GM18951 (cell line): ENCODE data around the gene OR6C76.
"Not testable (repeated sequence)": the region's sequence is repeated elsewhere in the genome, so short reads cannot be mapped to it uniquely, and the experiment has no call there.

ENCODE experiments used
- POLR2A ChIP-seq: IDR thresholded peaks from 4 replicates; pipeline ENCODE4 v1.6.1; 2011; ENCODE audit warnings: mild to moderate bottlenecking; ENCODE audit not compliant: insufficient read length, insufficient read depth; ENCODE audit errors: extremely low read depth
- in situ Hi-C: fragments of 300-500 bp; cut with MboI; formaldehyde crosslinking; loops from one replicate; pipeline ENCODE4 v1.12.0; 2022; ENCODE audit warnings: low sequenced_read_pairs, mixed read lengths, inconsistent platforms; ENCODE audit not compliant: unreplicated experiment

The OR6C76 gene

DNA sequence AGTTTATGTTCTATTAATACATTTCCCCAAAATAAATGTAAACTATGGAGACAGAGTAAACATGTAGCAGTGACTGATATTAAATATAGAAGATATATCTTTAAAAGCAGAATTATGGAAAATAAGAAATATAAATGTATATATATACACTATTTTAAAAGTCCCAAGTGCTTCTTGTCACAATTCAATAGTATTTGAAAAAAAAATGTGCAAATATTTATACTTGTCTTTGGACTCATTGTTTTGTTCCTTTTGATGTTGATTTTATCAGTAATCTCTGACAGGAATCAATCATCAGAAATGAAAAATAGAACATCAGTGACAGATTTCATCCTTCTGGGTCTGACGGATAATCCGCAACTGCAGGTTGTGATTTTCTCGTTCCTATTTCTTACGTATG lies at the start of gene OR6C76:
Gene OR6C76, plus strand, starts transcription at position 301 of the 400 bp plus-strand sequence. Its CDS starts 0 bp downstream, at position 301.
- TF ChIP-seq POLR2A: no peak
- in situ Hi-C loops: no loop called here

DNA sequence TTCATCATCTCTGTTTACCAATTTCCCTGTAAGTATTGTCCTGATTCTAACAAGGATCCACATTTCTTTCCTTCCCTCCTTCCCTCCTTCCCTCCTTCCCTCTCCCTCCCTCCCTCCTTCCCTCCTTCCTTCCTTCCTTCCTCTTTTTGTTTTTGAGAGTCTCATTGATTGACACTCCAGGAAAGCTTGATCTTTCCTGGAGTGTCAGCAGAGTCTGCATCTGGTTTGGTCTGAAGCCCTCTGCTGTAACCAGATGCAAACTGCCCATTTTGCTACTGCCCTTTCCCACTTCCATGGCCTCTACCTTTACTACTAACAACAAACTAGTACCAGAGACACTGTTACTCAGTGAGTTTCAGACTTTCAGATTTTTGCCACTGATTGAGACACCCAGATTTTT lies 40.2 kb upstream of the OR6C76 start:
- TF ChIP-seq POLR2A: no peak
- in situ Hi-C loops: no loop called here

DNA sequence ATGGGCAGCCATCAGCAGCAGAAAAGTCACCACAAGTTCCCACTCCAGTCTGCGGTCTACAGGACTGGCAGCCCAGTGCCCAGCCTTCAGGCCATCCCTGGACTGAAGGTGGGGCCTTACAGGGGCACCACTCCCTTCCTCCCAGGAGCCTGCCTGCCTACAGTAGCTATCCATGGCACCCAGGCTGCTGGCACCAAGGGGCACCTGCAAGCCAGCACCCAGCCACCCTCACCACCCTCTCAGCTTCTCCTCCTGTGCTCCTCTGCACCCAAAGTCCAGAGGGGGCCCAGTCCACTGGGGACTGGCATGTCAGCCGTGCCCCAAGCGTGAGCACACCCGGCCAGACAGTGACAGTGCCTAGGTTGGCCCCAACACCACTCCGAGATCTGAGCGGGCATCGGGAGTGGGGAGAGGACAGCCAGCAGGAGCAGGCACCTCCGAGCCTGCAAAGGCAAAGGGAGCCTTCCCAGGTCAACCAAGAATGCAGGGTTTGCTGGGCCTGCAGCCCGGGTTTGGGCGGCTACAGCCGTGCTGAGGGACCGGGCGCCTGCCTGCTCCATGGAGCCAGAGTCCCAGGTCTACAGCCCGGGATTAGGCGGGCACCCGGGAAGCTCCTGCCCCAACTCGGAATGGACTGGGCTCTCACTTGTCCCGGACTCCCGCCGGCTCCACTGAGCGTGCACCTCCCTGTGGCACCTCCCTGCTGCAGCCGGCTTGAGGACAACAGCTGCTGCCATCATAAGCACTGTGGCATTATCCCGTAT lies 33.8 kb upstream of the OR6C76 start:
- TF ChIP-seq POLR2A: no peak
- in situ Hi-C loops: no loop called here

DNA sequence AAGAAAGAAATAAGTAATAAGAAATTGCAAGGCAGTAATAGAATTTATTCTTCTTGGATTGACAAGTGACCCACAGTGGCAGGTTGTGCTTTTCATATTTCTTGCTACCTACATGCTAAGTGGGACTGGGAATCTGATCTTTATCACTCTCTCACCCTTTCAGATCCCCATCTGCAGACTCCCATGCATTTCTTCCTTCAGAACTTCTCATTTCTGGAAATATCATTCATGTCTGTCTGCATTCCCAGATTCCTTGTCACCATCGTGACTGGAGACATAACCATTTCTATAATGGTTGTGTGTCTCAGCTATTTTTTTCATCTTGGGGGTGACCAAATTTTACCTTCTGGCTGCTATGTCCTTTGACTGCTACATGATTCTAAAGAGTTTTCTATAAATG lies 29.7 kb upstream of the OR6C76 start:
- no peak for TF ChIP-seq POLR2A

DNA sequence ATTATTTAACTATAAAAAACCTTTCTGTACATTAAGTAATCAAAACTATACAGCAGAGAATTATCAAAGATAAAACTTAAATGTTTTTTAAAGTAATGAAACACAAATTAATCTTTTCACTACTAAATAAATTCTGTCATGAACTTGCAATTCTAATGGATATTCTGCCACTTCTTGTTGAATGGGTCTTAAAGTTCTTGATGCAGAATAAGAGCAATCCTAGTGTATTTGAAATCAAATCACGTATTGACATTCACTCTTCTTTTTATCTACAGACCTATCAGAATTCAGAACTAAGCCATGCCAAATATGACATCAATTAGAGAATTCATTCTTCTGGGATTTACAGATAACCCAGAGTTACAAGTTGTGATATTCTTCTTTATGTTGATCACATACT lies 25.8 kb upstream of the OR6C76 start, which contains the start of gene OR6C65:
Gene OR6C65, plus strand, starts transcription at position 301 of the 400 bp plus-strand sequence. Its CDS starts 0 bp downstream, at position 301.
- TF ChIP-seq POLR2A: no peak
- in situ Hi-C loops: no loop called here

More for the DNA sequence above, 29.7 kb upstream of the OR6C76 start:
- in situ Hi-C loops: no loop called here

DNA sequence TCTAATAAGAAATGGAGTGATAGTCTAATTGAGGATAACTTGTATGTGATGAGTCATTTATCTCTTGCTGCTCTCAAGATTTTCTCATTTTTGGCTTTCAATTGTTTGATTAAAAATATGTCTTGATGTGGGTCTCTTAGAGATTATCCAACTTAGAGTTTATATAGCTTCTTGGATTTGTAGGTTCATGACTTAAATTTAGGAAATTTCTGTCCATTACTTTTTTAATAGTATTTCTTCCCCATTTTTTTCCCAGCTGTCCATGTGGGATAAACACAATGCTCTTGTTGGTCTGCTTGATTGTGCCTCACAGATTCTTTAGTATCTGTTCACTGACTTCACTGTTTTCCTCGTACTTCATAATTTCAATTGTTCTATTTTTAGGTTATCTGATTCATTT lies 18.2 kb upstream of the OR6C76 start:
- in situ Hi-C loops: no loop called here
- TF ChIP-seq POLR2A: no peak

DNA sequence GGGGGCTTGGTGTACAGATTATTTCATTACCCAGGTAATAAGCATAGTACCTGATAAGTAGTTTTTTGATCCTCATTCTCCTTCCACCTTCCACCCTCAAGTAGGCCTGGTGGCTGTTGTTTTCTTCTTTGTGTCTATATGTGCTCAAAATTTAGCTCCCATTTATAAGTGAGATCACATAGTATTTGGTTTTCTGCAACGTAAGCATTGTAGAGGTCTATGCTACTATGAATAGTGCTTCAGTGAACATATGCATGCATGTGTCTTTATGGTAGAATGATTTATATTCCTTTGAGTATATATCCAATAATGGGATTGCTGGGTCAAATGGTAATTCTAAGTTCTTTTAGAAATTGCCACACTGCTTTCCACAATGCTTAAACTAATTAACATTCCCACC lies 16.9 kb upstream of the OR6C76 start:
- in situ Hi-C loops: not testable (repeated sequence)

DNA sequence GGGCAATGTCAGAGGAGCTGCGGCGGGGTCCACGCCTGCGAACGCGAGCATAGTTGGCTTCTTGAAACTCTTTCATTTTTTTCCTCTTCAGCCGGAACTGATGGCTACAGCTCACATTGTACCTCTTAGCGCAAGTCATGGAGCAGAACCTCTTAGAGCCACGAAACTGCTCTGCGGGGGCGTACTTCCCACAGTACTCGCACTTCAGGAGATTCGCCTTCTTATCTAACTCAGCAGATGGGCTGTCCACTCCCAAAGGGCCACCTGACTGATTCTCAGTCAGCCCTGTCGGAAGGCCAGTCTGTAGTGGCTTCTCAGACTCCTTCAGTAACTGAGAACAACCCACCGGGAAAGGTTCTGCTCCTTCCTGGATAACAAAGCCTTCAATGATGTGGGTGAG lies 13.9 kb upstream of the OR6C76 start:
- in situ Hi-C loops: not testable (repeated sequence)

DNA sequence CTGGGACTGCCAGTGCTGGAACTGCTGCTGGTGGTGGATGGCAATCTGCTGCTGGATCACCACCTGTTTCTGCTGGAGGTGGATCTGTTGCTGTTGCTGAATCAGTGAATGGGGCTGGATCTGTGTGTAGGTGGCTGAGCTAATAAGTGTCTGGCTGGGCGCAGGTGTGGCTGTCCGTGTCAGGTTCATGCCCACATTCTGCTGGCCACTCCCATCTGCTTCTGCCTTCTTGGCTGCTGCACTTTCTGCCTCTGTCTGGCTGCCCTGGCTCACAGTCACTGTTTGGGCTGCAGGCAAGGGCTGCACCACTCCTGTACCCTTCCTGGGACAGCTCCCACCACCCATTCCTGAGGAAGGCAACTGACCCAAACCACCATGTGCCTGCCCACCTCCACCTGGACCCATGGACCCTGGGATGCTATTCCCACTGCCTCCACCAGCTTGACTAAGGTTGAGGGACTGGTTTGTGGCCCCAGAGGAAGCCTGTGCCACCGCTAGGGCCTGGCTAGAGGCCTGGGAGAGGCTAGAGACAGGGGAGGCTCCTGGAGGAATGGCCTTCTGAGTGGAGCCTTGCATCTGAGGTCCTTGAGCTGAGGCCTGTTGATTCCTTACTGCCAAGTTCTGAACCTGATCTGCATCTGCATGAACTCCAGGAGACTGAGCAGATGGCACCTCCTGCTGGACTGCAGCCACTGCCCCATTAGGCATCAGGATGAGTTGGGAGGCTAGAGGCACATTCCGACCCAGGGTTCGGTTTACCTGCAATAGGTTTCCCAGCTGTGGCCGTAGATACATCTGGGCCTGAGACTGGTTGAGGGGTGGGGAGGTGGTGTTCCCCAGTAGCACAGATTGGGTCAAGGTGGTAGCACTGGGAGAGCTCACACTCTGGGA lies 12.3 kb upstream of the OR6C76 start:
- in situ Hi-C loops: not testable (repeated sequence)

DNA sequence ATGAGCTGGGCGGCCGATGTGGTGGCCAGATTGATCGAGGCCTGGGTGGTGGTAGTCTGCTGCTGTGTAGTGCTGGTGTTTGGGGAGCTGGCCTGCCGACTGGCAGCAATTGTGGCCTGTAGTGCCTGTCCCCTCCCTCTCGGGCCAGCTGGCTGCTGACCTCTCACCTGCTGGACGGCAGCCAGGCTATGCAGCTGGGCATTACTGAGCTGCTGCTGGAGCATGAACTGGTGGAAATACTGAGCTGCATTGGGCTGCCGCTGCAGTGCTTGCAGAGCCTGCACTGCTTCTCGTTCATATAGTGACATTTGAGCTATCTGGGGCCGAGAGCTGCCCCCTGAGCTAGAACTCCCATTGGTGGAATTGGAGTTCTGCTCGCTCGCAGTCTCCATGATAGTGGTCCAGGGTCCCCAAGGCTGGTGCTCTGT lies 11.6 kb upstream of the OR6C76 start:
- in situ Hi-C loops: not testable (repeated sequence)

DNA sequence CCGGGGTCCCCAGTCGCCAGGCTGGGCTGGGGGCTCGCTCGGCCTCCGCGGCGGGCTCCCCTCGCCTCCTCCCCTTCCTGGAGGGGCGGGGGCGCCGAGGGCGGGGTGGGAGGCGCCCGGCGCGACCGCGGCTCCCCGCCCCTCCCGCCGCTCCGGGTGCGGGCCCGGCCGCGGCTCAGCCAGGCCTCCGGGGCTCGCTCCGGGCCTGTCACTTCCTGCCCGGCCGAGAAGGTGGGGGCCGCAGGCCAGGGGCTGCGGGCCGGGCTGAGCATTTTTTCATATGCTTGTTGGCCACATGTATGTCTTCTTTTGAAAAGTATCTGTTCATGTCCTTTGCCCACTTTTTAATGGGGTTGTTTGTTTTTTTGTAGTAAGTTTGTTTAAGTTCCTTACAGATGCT lies 11.2 kb upstream of the OR6C76 start:
- in situ Hi-C loops: not testable (repeated sequence)

DNA sequence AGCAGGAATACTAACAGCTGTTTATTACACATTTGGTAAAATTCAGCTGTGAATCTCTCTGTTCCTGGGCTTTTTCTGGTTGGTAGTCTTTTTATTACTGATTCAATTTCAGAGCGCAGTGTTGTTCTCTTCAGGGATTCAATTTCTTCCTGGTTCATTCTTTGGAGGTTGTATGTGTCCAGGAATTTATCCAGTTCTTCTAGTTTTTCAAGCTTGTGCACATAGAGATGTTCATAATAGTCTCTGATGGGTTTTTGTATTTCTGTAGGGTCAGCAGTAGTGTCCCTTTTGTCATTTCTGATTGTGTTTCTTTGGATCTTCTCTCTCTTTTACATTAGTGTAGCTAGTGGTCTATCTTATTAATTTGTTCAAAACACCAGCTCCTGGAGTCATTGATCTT lies 9.1 kb upstream of the OR6C76 start:
- in situ Hi-C loops: no loop called here
- no peak for TF ChIP-seq POLR2A

DNA sequence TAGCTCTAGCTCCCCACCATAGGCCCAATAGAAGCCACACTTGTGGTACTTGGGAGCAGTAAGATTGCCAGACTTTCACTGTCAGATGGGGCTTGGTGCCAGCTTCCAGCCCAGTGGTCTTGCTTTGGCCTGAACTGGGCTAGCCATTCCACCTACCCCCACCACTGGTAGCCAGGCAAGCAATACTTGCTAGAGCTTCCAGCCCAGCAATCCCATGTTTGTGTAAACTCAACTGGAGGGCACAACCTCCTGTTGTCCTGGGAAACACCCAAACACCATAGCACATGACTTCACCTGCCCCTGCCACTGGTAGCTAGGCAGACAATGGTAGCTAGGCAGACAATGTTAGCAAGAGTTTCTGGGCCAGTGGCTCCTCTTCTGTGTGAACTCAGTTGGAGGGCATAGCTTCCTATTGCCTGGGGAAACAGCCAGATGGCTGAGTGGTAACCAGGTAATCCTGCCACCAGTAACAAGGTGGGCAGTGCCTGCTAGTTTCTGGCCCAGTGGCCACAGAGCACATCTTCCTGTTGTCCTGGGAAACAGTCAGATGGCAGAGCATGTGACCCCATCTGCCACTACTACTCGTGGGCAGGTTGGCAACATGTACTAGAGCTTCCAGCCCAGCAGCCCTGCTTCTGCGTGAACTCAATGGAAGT lies 5.6 kb upstream of the OR6C76 start:
- in situ Hi-C loops: no loop called here
- TF ChIP-seq POLR2A: no peak
